AG09309 (cell line): ENCODE measurements around the gene TEX53.

ENCODE experiments used
- DNase-seq: peaks from one replicate; pipeline ENCODE4 v3.0.0-alpha.2; 2010; ENCODE audit warnings: low read depth
- H3K4me3 ChIP-seq: 2 replicates; pipeline ENCODE4 v1.5.1; 2011; ENCODE audit warnings: mild to moderate bottlenecking, low read depth, low read length, moderate library complexity; ENCODE audit not compliant: control insufficient read depth
- TF ChIP-seq, protein P1 (sequence below): IDR thresholded peaks from 2 replicates; pipeline ENCODE4 v1.5.1; 2011; ENCODE audit warnings: mild to moderate bottlenecking, low read depth, low read length, inconsistent platforms; ENCODE audit not compliant: insufficient read depth, control insufficient read depth; ENCODE audit errors: missing control alignments

Gene TEX53

DNA sequence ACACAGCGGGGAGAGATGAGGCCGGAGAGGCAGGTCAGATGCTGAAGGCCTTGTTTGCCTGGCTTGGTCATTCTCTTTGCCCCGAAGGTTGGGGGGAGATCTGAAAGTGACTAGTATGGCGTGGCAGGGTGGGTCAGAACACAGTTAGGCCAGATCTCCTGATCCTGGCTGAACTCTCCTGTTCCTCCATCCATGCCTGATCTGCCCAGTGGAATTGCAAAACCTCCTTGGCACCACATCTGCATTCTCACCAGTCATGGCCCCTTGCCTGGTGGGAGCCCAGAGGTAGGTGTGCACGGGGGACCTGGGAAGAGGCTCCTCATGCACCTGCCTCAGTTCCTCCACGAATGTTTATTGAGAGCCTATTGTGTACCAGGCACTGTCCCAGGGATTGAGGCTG is 23.2 kb downstream of the TEX53 start:
- TF ChIP-seq, protein P1, sequence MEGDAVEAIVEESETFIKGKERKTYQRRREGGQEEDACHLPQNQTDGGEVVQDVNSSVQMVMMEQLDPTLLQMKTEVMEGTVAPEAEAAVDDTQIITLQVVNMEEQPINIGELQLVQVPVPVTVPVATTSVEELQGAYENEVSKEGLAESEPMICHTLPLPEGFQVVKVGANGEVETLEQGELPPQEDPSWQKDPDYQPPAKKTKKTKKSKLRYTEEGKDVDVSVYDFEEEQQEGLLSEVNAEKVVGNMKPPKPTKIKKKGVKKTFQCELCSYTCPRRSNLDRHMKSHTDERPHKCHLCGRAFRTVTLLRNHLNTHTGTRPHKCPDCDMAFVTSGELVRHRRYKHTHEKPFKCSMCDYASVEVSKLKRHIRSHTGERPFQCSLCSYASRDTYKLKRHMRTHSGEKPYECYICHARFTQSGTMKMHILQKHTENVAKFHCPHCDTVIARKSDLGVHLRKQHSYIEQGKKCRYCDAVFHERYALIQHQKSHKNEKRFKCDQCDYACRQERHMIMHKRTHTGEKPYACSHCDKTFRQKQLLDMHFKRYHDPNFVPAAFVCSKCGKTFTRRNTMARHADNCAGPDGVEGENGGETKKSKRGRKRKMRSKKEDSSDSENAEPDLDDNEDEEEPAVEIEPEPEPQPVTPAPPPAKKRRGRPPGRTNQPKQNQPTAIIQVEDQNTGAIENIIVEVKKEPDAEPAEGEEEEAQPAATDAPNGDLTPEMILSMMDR: no peak
- no peak for DNase-seq
- H3K4me3 ChIP-seq: no peak overlapping the region

DNA sequence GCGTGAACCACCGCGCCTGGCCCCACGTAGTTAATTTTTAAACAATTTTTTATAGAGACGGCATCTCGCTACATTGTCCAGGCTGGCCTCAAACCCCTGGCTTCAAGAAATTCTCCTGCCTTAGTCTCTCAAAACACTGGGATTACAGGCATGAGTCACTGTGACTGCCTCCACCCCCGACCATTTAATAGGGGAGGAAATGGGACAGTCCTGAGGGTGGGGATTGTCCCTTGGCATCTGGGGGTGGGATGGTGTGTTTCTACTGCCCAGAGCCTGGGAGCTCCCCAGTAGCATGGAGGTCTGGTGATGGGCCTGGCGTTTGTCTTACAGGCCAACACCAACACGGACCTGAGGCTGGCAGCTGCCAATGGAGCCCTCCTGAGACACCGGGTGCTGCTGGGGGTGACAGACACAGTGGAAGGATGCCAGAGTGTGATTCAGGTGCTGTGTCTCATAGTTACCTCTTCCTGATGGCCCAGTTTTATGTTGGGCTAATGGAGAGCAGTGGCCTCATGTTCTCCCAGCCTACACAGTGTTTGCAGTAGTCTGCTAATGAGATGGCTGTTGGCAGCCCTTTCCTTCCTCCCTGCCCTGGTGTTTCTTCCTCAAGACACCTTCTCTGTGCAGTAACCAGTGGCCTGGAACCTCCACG is 24.0 kb downstream of the TEX53 start:
- no peak overlapping the region for H3K4me3 ChIP-seq
- TF ChIP-seq, protein P1: no peak
- no peak for DNase-seq

DNA sequence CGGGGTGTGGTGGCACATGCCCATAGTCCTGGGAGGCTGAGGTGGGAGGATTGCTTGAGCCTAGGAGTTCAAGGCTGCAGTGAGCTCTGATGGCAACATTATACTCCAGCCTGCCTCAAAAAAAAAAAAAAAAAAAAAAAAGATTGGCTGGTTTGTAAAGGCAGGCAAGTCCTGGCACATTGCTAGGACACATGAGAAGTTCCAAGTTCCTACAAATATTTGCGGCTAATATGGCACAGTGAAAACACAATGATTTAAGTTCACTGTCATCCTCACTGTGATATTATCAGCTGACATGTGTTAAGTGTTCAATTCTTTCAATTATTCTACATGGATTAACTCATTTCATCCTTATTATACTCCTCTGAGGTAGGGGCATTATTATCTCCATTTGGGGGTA is 26.4 kb downstream of the TEX53 start:
- TF ChIP-seq, protein P1: no peak
- no peak for DNase-seq
- H3K4me3 ChIP-seq: no peak overlapping the region

DNA sequence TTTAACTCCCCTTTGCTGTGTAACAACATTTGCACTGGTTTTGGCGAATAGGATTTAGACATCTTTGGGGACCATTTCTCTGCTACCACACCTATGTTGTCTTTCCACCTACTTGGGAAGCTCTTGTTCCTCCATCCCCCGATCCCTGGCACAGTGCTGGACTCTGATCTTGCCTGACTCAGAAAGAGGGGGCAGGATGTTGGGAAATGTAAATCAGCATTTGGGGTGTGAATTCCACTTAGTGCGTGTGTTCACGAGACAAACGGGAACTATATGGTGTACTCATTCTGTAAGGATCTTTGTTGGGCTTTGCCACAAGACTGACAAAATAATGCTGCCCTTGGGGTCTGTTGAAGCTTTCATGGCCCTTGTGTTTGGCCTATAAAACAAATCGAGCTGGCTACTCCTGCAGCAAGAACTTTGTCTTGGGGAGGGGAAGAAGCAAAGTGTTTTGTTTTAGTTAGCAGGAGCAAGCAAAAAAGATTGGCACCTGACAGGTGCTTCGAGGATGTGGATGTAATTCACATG is 28.0 kb downstream of the TEX53 start:
- no peak for DNase-seq
- H3K4me3 ChIP-seq: no peak overlapping the region
- TF ChIP-seq, protein P1: no peak

DNA sequence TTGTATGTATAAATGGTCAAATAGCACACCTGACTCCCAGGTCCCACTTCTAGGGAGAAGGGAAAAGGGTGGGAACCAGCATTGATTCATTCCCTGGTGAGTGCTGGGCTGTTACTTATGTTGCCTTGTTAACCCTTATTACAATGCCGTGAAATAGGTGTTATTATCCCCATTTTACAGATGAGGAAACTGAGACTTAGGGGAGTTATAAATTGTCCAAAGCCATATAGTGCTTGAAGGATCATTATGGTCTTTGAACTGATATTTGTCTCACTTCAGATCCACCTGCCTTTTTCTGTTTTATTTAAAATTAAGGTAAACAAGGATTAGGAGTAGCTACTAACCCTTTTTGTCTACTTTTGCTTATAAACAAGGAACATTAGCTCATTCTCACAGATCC is 30.1 kb downstream of the TEX53 start:
- no peak overlapping the region for H3K4me3 ChIP-seq
- no peak for DNase-seq
- TF ChIP-seq, protein P1: no peak

DNA sequence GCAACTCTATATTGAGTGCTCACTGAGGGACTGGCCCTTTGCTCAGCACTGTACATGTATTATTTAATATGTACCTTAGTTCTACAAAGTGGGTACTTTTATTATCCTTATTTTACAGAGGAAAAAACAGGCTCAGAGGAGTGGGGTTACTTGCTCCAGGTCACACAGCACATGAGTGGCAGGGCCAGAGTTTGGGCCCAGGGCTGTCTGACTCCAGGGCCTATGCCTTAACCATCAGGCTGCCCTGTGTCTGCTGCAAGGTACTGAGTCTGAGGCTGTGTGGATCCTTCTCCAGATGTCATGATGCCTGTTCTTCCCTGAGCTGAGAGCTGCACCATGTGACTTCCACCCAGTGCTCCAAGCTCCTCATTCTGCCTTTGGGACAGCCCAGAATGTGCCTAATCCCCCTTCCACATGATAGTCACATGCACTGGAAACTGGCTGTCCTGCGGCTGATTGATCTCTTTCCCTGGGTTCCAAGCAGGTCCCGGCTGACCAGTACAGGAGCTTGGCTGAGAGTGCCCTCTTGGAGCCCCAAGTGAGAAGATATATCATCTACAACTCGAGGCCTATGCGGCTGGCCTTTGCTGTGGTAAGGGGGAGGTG is 31.1 kb downstream of the TEX53 start:
- no peak overlapping the region for H3K4me3 ChIP-seq
- TF ChIP-seq, protein P1: no peak
- no peak for DNase-seq
